HG03457 (cell line): ENCODE results near the gene LRRC34.

ENCODE experiments used
- ATAC-seq: cut with Tn5 transposase; IDR thresholded peaks from one replicate; pipeline ENCODE4 v1.9.1; 2021; ENCODE audit warnings: moderate number of reproducible peaks; ENCODE audit not compliant: unreplicated experiment

LRRC34 gene

DNA sequence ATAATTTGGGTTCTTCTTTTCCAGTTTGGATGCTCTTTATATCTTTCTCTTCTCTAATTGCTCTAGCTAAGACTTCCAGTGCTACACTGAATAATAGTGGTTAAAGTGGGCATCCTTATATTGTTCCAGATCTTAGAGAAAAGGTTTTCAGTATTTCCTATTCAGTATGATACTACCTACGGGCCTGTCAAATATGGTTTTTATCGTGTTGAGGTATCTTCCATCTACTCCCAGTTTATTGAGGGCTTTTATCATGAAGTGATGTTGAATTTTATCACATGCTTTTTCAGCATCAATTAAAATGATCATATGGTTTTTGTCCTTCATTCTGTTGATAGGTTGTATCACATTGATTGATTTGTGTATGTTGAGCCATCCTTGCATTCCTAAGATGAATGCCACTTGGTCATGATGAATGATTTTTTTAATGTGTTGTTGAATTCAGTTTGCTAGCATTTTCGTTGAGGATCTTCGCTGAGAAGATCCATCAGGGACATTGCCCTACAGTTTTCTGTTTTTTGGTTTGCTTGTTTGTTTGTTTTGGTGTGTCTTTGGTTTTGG lies 3.0 kb upstream of the LRRC34 start:
- ATAC-seq, result no peak

DNA sequence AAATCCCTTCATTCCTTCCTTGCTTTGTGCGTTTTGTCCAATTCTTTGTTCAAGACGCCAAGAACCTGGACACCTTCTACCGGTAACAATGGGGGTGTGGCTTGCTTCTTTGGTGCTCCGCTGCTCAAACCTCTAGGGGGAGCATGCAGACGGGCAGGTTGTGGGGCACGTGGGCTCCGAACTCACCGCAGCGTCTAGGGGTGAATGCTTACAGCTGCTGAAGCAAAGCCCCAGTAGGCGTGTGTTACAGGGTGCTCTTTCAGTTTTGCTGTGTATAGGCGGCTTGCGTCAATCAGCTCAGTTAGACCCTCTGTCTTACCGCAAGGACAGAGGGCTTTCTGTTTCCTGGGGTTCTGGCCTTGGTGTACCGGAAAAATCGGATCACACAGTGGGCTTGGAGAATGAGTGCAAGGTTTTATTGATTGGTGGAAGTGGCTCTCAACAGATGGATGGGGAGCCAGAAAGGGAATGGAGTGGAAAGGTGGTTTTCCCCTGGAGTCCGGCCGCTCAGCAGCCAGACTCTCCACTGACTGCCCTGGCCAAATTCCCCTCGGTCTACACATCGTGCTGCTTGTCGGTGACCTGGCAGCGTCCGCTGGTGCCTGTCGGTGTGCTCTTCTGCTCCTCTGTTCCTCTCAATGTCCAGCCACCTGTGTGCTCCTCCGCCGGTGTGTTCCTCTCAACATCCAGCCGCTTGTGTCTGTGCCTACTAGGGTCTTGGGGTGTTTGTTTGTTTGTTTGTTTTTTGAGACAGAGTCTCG lies 1.2 kb upstream of the LRRC34 start:
- peak; percentile 76 for ATAC-seq

DNA sequence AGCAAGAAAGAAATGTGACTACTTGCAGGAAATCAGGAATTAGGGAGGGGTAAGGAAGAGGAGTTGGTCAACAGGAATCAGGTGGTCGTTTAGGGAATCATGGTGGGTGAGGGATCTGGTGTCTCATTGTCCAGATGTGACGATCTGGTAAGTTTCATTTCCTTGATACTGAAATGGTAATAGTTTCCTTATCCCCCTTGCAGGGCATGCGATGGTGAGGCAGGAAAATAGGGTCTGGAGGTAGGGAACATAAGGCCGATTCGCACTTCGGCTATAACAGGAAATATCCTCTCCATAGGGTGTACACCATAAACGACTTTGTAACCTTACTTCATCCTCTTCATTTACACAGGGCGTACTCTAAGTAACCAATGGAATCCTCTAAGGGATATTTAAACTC lies 574 bp upstream of the LRRC34 start:
- ATAC-seq, result no peak

DNA sequence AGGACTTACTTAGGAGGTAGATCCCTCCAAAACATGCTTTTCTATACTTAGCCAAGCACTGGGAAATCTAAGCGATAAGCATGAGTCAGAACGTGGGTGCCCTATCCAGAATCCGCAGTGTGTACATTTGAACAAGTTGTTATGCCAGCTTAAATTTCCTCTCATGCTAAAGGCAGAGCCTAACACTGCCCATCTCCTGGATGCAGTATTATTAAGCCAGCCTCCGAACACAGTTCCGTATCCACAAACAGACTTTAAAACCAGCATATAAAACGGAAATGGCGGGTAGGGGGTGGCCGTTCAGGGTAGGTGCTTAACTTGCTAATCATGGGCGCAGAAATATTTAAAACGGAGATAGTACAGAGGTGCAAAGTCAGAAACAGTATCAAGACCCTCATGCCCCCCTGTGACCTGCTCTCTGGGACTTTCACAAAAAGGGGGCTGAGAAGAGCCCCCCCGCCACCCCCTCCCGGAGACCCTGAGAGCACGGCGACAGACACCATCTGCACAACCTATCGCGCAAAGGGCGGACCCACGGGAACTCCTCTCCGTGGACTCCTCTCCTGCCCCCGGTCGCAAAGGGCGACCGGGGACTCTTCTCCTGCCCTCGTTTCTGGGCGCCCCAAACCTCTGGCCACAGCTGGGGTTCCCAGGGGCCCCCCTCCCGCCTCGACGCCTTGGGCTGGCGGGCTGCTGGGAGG lies 923 bp downstream of the LRRC34 start:
- ATAC-seq, result peak; percentile 8

- no peak for ATAC-seq
Observed at GRCh38 chr3:169809230-169809795, 3.4 kb downstream of the LRRC34 start.

- ATAC-seq, result no peak
Observed at GRCh38 chr3:169804681-169805080, 8.0 kb downstream of the LRRC34 start.

GRCh38 chr3:169792359-169792758 lies 20.3 kb downstream of the LRRC34 start:
- no peak for ATAC-seq

DNA sequence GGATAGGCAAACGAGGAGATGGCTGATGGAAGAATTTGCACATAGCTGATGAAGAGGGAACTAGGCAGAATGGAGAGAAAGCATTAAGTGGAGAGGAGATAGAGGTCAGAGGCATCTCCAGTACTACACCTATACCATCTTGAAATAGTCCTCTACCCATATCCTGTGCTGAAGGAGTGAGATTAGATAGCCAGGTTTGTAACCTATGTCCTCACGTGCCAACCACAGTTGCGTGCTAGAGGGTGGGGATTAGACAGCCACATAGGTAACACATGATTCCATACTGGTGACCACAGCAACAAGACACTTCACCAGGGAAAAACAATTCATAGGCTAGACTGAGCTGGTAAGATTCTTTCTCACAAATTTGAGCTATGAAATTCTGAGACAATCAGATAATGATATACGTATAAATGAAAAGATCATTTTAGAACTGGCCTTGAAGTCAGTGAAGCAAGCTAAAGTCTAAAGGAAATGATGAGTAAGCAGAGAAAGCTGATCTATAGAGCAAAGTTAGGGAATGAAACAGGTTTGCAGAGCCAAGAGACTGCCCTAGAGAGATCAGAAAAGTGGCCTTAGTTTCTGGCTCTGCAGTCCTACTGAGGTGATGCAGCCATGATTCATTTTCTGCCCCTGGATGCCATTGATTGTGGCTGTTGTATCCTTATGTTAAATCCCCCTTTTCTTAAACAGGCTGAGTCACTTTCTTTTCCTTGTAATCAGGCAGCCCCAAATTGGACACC lies 21.8 kb downstream of the LRRC34 start:
- no peak for ATAC-seq

DNA sequence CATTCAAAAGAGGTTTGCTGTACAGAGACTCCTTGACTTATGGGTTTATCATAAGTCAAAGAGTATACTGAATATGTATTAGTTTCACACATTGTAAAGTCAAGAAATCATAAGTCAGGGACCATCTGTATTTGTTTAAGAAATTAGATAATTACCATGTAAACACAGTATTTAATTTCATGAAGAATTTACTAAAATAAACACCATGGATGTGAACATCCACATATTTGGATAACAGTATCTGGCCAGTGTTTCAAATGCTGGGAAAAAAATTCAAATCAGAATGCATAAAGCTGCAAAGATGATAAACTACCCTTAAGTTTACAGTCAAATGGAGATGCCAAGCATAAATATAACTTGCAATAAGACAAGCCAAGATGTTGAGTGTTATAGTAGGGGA lies 22.5 kb downstream of the LRRC34 start:
- ATAC-seq, result no peak

DNA sequence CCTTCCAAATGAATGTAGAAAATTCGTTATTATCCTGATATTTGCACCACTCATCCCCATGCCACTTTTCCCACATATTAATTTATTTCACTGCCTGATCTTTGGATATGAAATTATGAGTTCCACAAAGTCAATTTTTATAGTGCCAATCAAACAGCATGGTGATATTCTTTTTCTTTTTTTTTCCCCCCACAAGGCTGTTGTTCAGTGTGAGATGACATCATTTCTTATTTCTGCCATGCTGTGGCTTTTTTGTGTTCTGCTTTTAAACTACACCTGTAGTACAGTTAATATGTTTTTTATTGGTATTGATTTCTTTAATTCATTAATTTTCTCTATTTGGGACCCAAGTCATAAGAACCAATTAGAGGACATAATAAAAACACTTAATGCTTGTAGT lies 24.9 kb downstream of the LRRC34 start:
- no peak for ATAC-seq

GRCh38 chr3:169787120-169787519 lies 25.6 kb downstream of the LRRC34 start:
- ATAC-seq, result no peak

DNA sequence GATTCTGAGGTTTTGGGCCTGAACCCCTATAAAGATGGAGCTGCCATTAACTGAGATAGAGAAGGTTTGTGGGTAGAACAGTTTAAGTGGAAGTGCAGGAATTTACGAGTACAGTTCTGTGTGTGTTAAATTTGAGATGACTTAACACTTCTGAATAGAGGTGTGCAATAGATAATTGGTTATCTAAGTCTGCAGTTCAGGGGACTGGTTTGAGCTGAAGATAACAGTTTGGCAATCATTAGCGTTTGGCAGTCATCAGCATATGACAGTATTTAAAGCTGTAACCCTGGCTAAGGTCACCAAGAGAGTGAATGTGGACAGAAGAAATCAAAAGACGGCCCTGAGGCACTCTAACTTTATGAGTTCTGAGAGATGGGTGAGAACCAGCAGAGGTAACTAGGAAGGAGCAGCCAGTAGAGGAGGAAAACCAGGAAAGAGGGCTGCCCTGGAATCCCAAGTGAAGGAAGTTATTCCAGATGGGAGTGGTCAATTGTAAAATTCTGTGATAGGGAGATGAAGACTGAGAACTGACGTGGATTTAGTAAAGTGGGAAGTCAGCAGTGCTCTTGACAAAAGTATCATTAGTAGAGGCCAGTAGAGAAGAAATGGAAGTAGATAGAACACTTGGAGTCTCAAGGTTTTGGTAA lies 31.4 kb downstream of the LRRC34 start:
- no peak for ATAC-seq

GRCh38 chr3:169780742-169781141 lies 32.0 kb downstream of the LRRC34 start:
- ATAC-seq, result no peak

DNA sequence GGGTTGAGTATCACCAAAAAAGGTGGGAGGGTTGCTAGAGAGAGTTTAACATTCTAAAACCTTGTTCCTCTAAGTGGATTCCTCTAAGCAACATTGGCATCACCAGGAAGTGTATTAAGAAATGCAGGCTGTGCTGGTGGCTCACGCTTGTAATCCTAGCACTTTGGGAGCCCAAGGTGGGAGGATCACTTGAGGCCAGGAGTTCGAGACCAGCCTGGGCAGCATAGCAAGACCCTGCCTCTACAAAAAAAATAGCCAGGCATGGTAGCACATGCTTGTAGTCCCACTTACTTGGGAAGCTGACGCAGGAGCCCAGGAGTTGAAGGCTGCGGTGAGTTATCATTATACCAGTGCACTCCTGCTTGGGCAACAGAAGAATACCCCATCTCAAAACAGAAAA lies 34.9 kb downstream of the LRRC34 start:
- no peak for ATAC-seq

DNA sequence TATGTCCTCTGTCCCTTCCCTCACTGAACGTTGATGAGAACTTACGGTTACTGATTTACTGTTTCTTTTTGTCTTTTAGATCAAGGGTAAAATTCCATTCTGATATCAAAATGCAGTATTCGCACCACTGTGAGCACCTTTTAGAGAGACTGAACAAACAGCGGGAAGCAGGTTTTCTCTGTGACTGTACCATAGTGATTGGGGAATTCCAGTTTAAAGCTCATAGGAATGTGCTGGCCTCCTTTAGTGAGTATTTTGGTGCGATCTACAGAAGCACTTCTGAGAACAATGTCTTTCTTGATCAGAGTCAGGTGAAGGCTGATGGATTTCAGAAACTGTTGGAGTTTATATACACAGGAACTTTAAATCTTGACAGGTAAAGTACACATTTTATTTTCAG lies 38.5 kb downstream of the LRRC34 start:
- no peak for ATAC-seq

DNA sequence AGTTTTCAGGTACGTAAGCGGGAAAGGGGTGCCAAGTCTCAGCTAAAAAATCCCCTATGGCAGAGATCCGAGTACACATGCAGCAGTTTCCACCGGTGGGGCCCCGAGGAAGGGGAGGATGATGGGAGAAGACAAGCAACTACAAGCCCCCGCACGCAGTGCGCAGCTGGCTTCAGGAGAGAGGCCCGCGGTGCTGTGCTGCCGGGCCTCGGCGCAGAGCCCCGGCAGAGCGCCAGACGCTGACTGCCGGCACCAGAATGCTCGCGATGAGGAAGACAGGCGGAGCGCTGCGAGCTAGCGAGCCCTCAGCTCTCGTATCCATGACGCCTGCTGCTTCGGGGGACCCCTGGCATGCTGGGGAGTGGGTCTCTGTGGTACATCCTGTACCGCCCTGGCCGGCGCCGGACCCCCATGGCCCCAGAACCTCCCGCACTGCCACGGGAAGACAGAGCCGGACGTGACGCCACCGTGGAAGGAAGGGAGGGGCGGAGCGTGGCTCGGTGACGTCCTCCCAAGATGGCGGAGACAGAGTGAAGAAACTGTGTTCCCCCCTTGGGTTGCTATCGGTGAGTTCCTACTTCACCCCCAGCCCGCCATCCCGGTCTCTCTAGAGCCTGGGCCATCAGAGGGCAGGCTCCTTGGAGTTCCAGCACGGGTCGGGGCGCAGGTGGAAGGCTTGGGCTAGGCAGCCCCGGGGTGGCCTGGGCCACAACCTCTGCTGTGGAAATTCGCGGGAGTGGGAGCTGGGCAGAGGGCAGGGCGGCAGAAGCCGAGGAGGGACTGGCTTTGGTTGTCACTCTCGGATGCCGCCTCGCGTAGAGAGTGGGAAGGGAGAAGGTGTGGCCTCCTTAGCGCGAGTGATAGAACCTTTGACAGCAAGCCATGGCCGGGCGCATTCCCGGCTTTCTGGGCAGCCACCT lies 39.5 kb downstream of the LRRC34 start, which contains the start of gene MYNN:
Gene MYNN (plus strand): TSS at position 500 of the 920 bp plus-strand sequence. CDS start 900 bp downstream, outside the sequence.
- peak; percentile 69 for ATAC-seq

- peak; percentile 19 for ATAC-seq
Observed at GRCh38 chr3:169772305-169772896, 40.3 kb downstream of the LRRC34 start.

DNA sequence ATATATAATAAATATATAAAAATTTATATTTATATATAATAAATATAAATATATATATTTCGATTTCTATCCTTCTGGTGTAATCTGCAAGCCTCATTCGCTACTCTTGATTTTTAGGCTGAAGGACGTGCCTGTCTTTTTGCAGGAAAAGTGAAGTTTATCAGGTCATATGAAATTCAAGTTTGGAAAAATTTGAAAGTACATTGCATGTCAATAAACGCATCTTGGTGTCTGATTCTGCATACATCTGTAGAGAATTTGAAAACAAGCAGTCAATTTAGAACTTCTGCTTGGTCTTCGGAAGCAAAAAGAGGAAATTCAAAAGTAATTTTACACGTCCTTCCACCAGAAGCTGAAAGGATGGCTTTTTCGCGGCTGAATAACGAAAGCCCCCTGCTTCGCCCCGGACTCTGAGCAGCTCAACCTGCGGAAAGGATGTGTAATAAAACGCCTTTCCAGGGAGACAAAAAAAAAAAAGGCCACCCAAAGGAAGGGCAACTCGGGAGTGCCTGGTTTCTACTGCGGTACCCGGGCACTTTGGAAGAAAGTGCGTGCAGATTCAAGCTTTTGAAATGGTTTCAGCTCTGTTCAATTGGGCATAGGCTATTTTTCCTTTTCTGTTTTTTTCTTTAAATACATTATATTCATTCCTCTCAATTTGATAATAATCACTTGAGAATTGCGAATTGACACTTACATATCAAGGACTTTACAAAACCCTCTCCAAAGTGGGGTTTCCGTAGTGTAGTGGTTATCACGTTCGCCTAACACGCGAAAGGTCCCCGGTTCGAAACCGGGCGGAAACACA lies 41.0 kb downstream of the LRRC34 start:
- ATAC-seq, result no peak
